ENCODE results near the gene PHF2. TPM values are rescaled to one million over a fixed set of nuclear protein-coding genes. Genes with fewer than 3 reads are reported as not detected.

PHF2 gene
- total and polyA plus RNA-seq, 2 donors (not counting 1 experiment from before 2014, with no cell fraction given), result 11.0 to 28.8 TPM

- peaks cover 0 to 3% (median 0%) of the 10 kb centered on the region in 4 experiments for H3K27me3 ChIP-seq (replicated peaks in 1 of 4; ENCODE audit: control extremely low read depth in 1 of 4, control insufficient read depth in 3 of 4, insufficient read depth in 4 of 4, low read length in 3 of 4)
- no peaks in the 10 kb centered on the region for H4K20me1 ChIP-seq (ENCODE audit: control insufficient read depth, insufficient read depth, low read length, poor library complexity, severe bottlenecking)
- TF ChIP-seq, protein P1, sequence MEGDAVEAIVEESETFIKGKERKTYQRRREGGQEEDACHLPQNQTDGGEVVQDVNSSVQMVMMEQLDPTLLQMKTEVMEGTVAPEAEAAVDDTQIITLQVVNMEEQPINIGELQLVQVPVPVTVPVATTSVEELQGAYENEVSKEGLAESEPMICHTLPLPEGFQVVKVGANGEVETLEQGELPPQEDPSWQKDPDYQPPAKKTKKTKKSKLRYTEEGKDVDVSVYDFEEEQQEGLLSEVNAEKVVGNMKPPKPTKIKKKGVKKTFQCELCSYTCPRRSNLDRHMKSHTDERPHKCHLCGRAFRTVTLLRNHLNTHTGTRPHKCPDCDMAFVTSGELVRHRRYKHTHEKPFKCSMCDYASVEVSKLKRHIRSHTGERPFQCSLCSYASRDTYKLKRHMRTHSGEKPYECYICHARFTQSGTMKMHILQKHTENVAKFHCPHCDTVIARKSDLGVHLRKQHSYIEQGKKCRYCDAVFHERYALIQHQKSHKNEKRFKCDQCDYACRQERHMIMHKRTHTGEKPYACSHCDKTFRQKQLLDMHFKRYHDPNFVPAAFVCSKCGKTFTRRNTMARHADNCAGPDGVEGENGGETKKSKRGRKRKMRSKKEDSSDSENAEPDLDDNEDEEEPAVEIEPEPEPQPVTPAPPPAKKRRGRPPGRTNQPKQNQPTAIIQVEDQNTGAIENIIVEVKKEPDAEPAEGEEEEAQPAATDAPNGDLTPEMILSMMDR (IDR thresholded peaks at IDR 0.05), result no peak
- no peak for TF ChIP-seq EZH2 (IDR thresholded peaks at IDR 0.05; ENCODE audit: borderline replicate concordance, insufficient read depth, low read depth, low read length, poor library complexity, severe bottlenecking)
- Mint-ChIP-seq H3K4me3 (no peak overlapping the region), H3K27ac (no peak overlapping the region), H3K27me3 (peaks cover 19% of the 10 kb centered on the region), H3K9me3 (ENCODE audit: insufficient read depth) (peaks cover 7% of the 10 kb centered on the region), H3K4me1 (no peaks in the 10 kb centered on the region)
- H3K4me1 ChIP-seq (ENCODE audit: control insufficient read depth in 2 of 2, insufficient read depth in 2 of 2, low read length in 2 of 2), result no peaks in the 10 kb centered on the region
- H3K9ac ChIP-seq (ENCODE audit: low read length), result no peak overlapping the region
- ChIA-PET POLR2A (no interaction called here), CTCF (no interaction called here)
- intact Hi-C loops (cut with micrococcal nuclease), result no loop called here
- ATAC-seq (ENCODE audit: low read depth) (no peak), DNase-seq (no peak)
- no peak overlapping the region for H2AFZ ChIP-seq (ENCODE audit: insufficient read depth, low read depth, low read length, poor library complexity, severe bottlenecking)
- no peak overlapping the region for H3K4me2 ChIP-seq (replicated peaks; ENCODE audit: low read depth, low read length, poor library complexity, severe bottlenecking)
- peaks cover 0 to 18% (median 0%) of the 10 kb centered on the region in 3 donors for H3K9me3 ChIP-seq (ENCODE audit: control extremely low read depth in 1 of 3, control insufficient read depth in 2 of 3, insufficient read depth in 1 of 3, low read length in 2 of 3)
- H3K79me2 ChIP-seq (ENCODE audit: control insufficient read depth, insufficient read depth, low read length), result no peaks in the 10 kb centered on the region
- H3K4me3 ChIP-seq (ENCODE audit: control extremely low read depth in 1 of 5, extremely low read depth in 1 of 5, insufficient read depth in 1 of 5, low read depth in 2 of 5, low read length in 4 of 5), result no peak overlapping the region
- H3K36me3 ChIP-seq (replicated peaks in 1 of 2; ENCODE audit: control extremely low read depth in 1 of 2, control insufficient read depth in 1 of 2, extremely low read depth in 1 of 2, insufficient read depth in 2 of 2, low read length in 1 of 2), result no peaks in the 10 kb centered on the region
- H3K27ac ChIP-seq (ENCODE audit: low read length in 2 of 2), result no peak overlapping the region
- WGBS (ENCODE audit: insufficient coverage), result 82% methylated on average over 7 of the region's 9 CpGs
These were observed 136.5 kb downstream of the PHF2 start for GRCh38 chr9:93712896-93713295.

GRCh38 chr9:93713716-93714115 lies 137.3 kb downstream of the PHF2 start:
- H3K27me3 Mint-ChIP-seq, result peaks cover 19% of the 10 kb centered on the region
- intact Hi-C loops (cut with micrococcal nuclease), result no loop called here
- CTCF ChIA-PET, result no interaction called here

More at GRCh38 chr9:93713716-93714115, 137.3 kb downstream of the PHF2 start:
- POLR2A ChIA-PET, result no interaction called here
- Mint-ChIP-seq H3K4me1 (no peaks in the 10 kb centered on the region), H3K9me3 (ENCODE audit: insufficient read depth) (peaks cover 7% of the 10 kb centered on the region), H3K27ac (no peak overlapping the region), H3K4me3 (no peak overlapping the region)
- Histone ChIP-seq H2AFZ (ENCODE audit: insufficient read depth, low read depth, low read length, poor library complexity, severe bottlenecking) (no peak overlapping the region), H3K4me3 (ENCODE audit: control extremely low read depth in 1 of 5, extremely low read depth in 1 of 5, insufficient read depth in 1 of 5, low read depth in 2 of 5, low read length in 4 of 5) (no peak overlapping the region), H3K36me3 (replicated peaks in 1 of 2; ENCODE audit: control extremely low read depth in 1 of 2, control insufficient read depth in 1 of 2, extremely low read depth in 1 of 2, insufficient read depth in 2 of 2, low read length in 1 of 2) (no peaks in the 10 kb centered on the region), H4K20me1 (ENCODE audit: control insufficient read depth, insufficient read depth, low read length, poor library complexity, severe bottlenecking) (no peaks in the 10 kb centered on the region), H3K9ac (ENCODE audit: low read length) (no peak overlapping the region), H3K4me1 (ENCODE audit: control insufficient read depth in 2 of 2, insufficient read depth in 2 of 2, low read length in 2 of 2) (no peaks in the 10 kb centered on the region), H3K9me3 (ENCODE audit: control extremely low read depth in 1 of 3, control insufficient read depth in 2 of 3, insufficient read depth in 1 of 3, low read length in 2 of 3) (peaks cover 0 to 14% (median 0%) of the 10 kb centered on the region in 3 donors), H3K4me2 (replicated peaks; ENCODE audit: low read depth, low read length, poor library complexity, severe bottlenecking) (no peak overlapping the region), H3K27ac (ENCODE audit: low read length in 2 of 2) (no peak overlapping the region), H3K27me3 (replicated peaks in 1 of 4; ENCODE audit: control extremely low read depth in 1 of 4, control insufficient read depth in 3 of 4, insufficient read depth in 4 of 4, low read length in 3 of 4) (peaks cover 0 to 3% (median 0%) of the 10 kb centered on the region in 4 experiments), H3K79me2 (ENCODE audit: control insufficient read depth, insufficient read depth, low read length) (no peaks in the 10 kb centered on the region)
- ATAC-seq (ENCODE audit: low read depth) (no peak), DNase-seq (no peak)
- whole genome bisulfite sequencing (ENCODE audit: insufficient coverage), result 91% methylated on average over 4 of the region's 4 CpGs
- TF ChIP-seq, protein P1 (IDR thresholded peaks at IDR 0.05), result no peak
- TF ChIP-seq EZH2 (IDR thresholded peaks at IDR 0.05; ENCODE audit: borderline replicate concordance, insufficient read depth, low read depth, low read length, poor library complexity, severe bottlenecking), result no peak
